ENCODE data around the gene PSMG2. TPM values are rescaled to one million over a fixed set of nuclear protein-coding genes. Genes with fewer than 3 reads are reported as not detected.
A peak's percentile ranks its signal among the peaks of the same experiment; 100 is the strongest.

The PSMG2 gene
- total RNA-seq, 1 donor from 2014 or later = 96.8 TPM

DNA sequence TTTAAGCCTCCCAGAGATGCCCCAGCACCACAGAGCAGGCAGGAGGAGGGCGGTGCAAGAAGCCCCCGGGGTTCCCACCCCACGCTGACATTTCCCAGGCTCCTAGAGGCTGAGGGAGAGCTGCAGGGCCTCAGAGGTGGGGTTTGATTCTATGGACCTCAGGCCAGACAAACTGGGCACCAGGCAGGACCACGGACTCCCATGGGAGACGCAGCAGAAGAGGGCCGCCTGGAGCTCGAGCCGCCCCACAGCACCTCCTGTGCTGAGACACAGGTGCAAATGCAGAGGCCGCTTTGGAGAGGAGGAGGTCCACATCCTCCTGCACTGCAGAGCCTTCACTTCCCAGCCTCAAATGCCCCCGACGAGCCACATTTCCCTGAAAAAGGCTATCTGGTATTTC is 62.7 kb downstream of the PSMG2 start:
- Mint-ChIP-seq H3K4me1 (peaks cover 8% of the 10 kb centered on the region), H3K9me3 (no peaks in the 10 kb centered on the region), H3K27me3 (ENCODE audit: insufficient read depth, low read depth) (peaks cover 9% of the 10 kb centered on the region), H3K4me3 (no peak overlapping the region), H3K27ac (no peak overlapping the region), H3K36me3 (no peaks in the 10 kb centered on the region)
- Histone ChIP-seq H4K20me1 (ENCODE audit: low read depth) (no peaks in the 10 kb centered on the region), H3K36me3 (no peaks in the 10 kb centered on the region), H3K27ac (no peak overlapping the region), H3K4me2 (no peak overlapping the region), H3K4me3 (no peak overlapping the region), H3K27me3 (no peaks in the 10 kb centered on the region), H2AFZ (replicated peaks) (no peak overlapping the region), H3K9ac (no peak overlapping the region), H3F3A (ENCODE audit: low read depth) (no peaks in the 10 kb centered on the region), H3K9me3 (ENCODE audit: low read depth) (no peaks in the 10 kb centered on the region), H3K79me2 (ENCODE audit: low read depth) (no peaks in the 10 kb centered on the region), H3K4me1 (no peaks in the 10 kb centered on the region)
- no peak for DNase-seq (ENCODE audit: low spot score)
- TF ChIP-seq EZH2 (IDR thresholded peaks at IDR 0.05) (no peak), EZH2phosphoT487 (IDR thresholded peaks at IDR 0.05) (no peak)
- TF ChIP-seq, protein P1, sequence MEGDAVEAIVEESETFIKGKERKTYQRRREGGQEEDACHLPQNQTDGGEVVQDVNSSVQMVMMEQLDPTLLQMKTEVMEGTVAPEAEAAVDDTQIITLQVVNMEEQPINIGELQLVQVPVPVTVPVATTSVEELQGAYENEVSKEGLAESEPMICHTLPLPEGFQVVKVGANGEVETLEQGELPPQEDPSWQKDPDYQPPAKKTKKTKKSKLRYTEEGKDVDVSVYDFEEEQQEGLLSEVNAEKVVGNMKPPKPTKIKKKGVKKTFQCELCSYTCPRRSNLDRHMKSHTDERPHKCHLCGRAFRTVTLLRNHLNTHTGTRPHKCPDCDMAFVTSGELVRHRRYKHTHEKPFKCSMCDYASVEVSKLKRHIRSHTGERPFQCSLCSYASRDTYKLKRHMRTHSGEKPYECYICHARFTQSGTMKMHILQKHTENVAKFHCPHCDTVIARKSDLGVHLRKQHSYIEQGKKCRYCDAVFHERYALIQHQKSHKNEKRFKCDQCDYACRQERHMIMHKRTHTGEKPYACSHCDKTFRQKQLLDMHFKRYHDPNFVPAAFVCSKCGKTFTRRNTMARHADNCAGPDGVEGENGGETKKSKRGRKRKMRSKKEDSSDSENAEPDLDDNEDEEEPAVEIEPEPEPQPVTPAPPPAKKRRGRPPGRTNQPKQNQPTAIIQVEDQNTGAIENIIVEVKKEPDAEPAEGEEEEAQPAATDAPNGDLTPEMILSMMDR (IDR thresholded peaks at IDR 0.05) = no peak

DNA sequence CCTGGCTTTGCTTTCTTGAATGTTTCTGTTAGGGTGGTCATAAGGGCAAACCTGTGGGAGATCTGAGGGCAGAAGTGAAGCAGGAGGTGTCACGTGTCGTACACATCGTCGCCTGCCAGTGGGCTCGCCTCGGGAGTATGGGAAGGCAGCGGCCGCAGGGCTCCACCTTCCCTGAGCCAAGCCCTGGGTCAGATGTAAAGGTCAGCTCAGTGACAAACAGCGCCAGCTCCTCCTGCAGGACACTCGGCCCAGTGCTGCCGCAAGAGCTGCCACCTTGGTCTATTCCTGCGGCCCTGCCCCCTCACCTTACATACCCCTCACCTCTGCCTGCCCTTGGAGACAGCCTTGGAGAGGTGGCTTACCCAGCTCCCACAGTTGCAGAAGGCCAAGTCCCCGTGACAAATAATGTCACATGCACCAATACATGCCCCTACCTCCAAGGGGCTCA is 64.2 kb downstream of the PSMG2 start:
- Histone ChIP-seq H3K4me1 (no peaks in the 10 kb centered on the region), H3K4me3 (no peak overlapping the region), H3K27me3 (no peaks in the 10 kb centered on the region), H3K9ac (no peak overlapping the region), H3F3A (ENCODE audit: low read depth) (no peaks in the 10 kb centered on the region), H3K36me3 (no peaks in the 10 kb centered on the region), H3K9me3 (ENCODE audit: low read depth) (no peaks in the 10 kb centered on the region), H3K27ac (no peak overlapping the region), H4K20me1 (ENCODE audit: low read depth) (no peaks in the 10 kb centered on the region), H3K4me2 (peak overlapping the region; percentile 17), H3K79me2 (ENCODE audit: low read depth) (no peaks in the 10 kb centered on the region), H2AFZ (replicated peaks) (peak overlapping the region; percentile 95)
- Mint-ChIP-seq H3K4me3 (peak overlapping the region; percentile 8), H3K27ac (no peak overlapping the region), H3K27me3 (ENCODE audit: insufficient read depth, low read depth) (peaks cover 7% of the 10 kb centered on the region), H3K4me1 (peaks cover 12% of the 10 kb centered on the region), H3K9me3 (no peaks in the 10 kb centered on the region), H3K36me3 (no peaks in the 10 kb centered on the region)
- TF ChIP-seq EZH2phosphoT487 (IDR thresholded peaks at IDR 0.05) = no peak
- TF ChIP-seq, protein P1 (IDR thresholded peaks at IDR 0.05) = peak; percentile 54
- peak; percentile 77 for DNase-seq (ENCODE audit: low spot score)

DNA sequence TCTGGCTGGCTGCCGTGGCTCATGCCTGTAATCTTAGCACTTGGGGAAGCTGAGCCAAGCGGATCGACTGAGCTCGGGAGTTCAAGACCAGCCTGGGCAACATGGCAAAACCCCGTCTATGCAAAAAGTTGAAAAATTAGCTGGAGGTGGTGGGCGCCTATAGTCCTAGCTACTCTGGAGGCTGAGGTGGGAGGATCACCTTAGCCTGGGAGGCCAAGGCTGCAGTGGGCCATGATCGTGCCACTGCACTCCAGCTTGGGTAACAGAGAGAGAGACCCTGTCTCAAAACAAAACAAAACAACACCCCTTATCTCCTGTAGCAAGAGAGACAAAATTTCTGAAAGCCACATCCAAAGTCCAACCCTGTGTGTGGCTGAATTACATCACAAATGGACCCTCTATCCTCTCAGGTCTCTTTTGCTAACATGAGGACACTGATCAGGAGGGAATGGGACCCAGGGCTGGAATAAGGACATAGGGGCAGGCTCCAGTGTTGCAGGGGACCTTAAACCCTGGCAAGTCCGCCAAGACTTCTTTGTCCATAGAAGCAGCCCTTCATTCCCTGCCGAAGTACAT is 64.8 kb downstream of the PSMG2 start:
- Histone ChIP-seq H3K4me3 (no peak overlapping the region), H3K4me1 (no peaks in the 10 kb centered on the region), H3K79me2 (ENCODE audit: low read depth) (no peaks in the 10 kb centered on the region), H3F3A (ENCODE audit: low read depth) (no peaks in the 10 kb centered on the region), H3K27me3 (no peaks in the 10 kb centered on the region), H3K9me3 (ENCODE audit: low read depth) (no peaks in the 10 kb centered on the region), H2AFZ (replicated peaks) (no peak overlapping the region), H4K20me1 (ENCODE audit: low read depth) (no peaks in the 10 kb centered on the region), H3K36me3 (no peaks in the 10 kb centered on the region), H3K9ac (no peak overlapping the region), H3K27ac (no peak overlapping the region), H3K4me2 (no peak overlapping the region)
- no peak overlapping the region for H3K27ac Mint-ChIP-seq
- no peak for DNase-seq (ENCODE audit: low spot score)
- no peak overlapping the region for H3K4me3 Mint-ChIP-seq
- no peak for TF ChIP-seq EZH2 (IDR thresholded peaks at IDR 0.05)
- no peak for TF ChIP-seq EZH2phosphoT487 (IDR thresholded peaks at IDR 0.05)
- TF ChIP-seq, protein P1 (IDR thresholded peaks at IDR 0.05) = no peak
- peaks cover 12% of the 10 kb centered on the region for H3K4me1 Mint-ChIP-seq
- peaks cover 7% of the 10 kb centered on the region for H3K27me3 Mint-ChIP-seq (ENCODE audit: insufficient read depth, low read depth)
- H3K9me3 Mint-ChIP-seq = no peaks in the 10 kb centered on the region
- no peaks in the 10 kb centered on the region for H3K36me3 Mint-ChIP-seq

Data from neural progenitor cell (in vitro differentiated cells).